PC-9 (cell line): ENCODE measurements around the gene MRPS33.

Source experiments
- CTCF ChIP-seq: fragments of 200-600 bp; sonication (generic); conservative IDR thresholded peaks from 2 replicates; pipeline ENCODE4 v1.6.1; 2017; ENCODE audit warnings: mixed run types, antibody characterized with exemption, mild to moderate bottlenecking, moderate library complexity
- EZH2 ChIP-seq: fragments of 200-600 bp; sonication (generic); IDR thresholded peaks from 2 replicates; pipeline ENCODE4 v1.8.0; 2017; ENCODE audit warnings: antibody characterized with exemption, low read depth

DNA sequence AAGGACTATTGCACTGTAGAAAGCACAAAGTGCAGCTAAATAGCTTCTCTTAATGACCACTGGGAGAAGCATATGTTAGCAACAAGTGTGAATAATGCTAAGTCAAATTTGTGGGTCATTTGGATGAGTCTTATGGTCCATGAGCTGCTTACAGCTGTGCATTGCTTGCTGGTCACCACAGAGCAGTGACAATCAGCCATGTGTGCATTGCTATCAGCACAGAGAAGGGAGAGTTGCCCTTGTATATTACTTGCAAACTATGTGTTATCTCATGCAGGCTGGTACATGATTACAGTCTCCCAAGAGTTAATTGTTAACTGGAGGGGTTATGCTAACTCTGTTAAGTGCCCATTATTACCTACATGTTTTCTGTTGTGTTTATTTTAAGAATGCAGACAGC, 25.7 kb downstream of the MRPS33 start:
- TF ChIP-seq CTCF = no peak
- TF ChIP-seq EZH2 = no peak
